CD4-positive, alpha-beta T cell treated with Interleukin-12 subunit alpha and Interleukin-12 subunit beta, for 1 hour (primary cell): Measurements from ENCODE around the gene KLHDC3.
"Not testable (repeated sequence)": the region's sequence is repeated elsewhere in the genome, so short reads cannot be mapped to it uniquely, and the experiment has no call there.

Source experiments
- DNase-seq: peaks from one replicate; pipeline ENCODE4 v3.0.0-alpha.2; 2020

KLHDC3 gene

GRCh38 chr6:43032326-43032725 lies 18.3 kb downstream of the KLHDC3 start:
- DNase-seq, result no peak

- DNase-seq, result no peak
These were observed 19.6 kb downstream of the KLHDC3 start for GRCh38 chr6:43033496-43034189.

- no peak for DNase-seq
These were observed 20.1 kb downstream of the KLHDC3 start for GRCh38 chr6:43034190-43034525.

- no peak for DNase-seq
These were observed 21.6 kb downstream of the KLHDC3 start for GRCh38 chr6:43035495-43036194.

GRCh38 chr6:43036712-43037111 lies 22.7 kb downstream of the KLHDC3 start:
- no peak for DNase-seq

GRCh38 chr6:43037197-43037596 lies 23.1 kb downstream of the KLHDC3 start:
- no peak for DNase-seq

- DNase-seq, result no peak
These were observed 23.7 kb downstream of the KLHDC3 start for GRCh38 chr6:43037706-43038105.

- DNase-seq, result no peak
These were observed 24.7 kb downstream of the KLHDC3 start for GRCh38 chr6:43038727-43039126.

GRCh38 chr6:43040542-43041257 lies 26.7 kb downstream of the KLHDC3 start:
- DNase-seq, result no peak

- DNase-seq, result not testable (repeated sequence)
These were observed 27.4 kb downstream of the KLHDC3 start for GRCh38 chr6:43041475-43041874.

GRCh38 chr6:43043310-43043709 lies 29.3 kb downstream of the KLHDC3 start:
- no peak for DNase-seq

- DNase-seq, result no peak
These were observed 31.4 kb downstream of the KLHDC3 start for GRCh38 chr6:43045371-43045930.

- DNase-seq, result no peak
These were observed 33.9 kb downstream of the KLHDC3 start for GRCh38 chr6:43047998-43048397.

- DNase-seq, result no peak
These were observed 36.9 kb downstream of the KLHDC3 start for GRCh38 chr6:43050981-43051380.

- no peak for DNase-seq
These were observed 38.3 kb downstream of the KLHDC3 start for GRCh38 chr6:43052225-43052841.

GRCh38 chr6:43052842-43053544 lies 38.9 kb downstream of the KLHDC3 start:
- DNase-seq, result no peak

- peak; percentile 92 for DNase-seq
These were observed 39.6 kb downstream of the KLHDC3 start, which contains the start of gene CUL7 for GRCh38 chr6:43053545-43054205. TSS of gene CUL7 (minus strand) at chr6:43053851. CDS start at chr6:43052788, 1,063 bp downstream.

- no peak for DNase-seq
These were observed 40.3 kb downstream of the KLHDC3 start for GRCh38 chr6:43054206-43054943.

GRCh38 chr6:43055966-43056365 lies 41.9 kb downstream of the KLHDC3 start:
- DNase-seq, result no peak

GRCh38 chr6:43058531-43058930 lies 44.5 kb downstream of the KLHDC3 start:
- DNase-seq, result no peak
